ENCODE results near the gene C11orf54. TPM values are rescaled to one million over a fixed set of nuclear protein-coding genes. Genes with fewer than 3 reads are reported as not detected.

C11orf54 gene
- total RNA-seq, 1 experiment from 2014 or later = 18.0 TPM

- Mint-ChIP-seq H3K27ac (peak overlapping the region in 1 of 3 experiments; percentile 89; a peak in 2 of 7 replicates), H3K9me3 (no peaks in the 10 kb centered on the region), H3K4me1 (no peaks in the 10 kb centered on the region), H3K27me3 (ENCODE audit: low read depth) (no peaks in the 10 kb centered on the region), H3K36me3 (ENCODE audit: insufficient read depth in 1 of 3, low read depth in 3 of 3) (peaks cover 35 to 82% (median 62%) of the 10 kb centered on the region in 3 experiments), H3K4me3 (no peak overlapping the region)
- Histone ChIP-seq H3K4me2 (ENCODE audit: insufficient read depth, insufficient read length, low read length) (no peak overlapping the region), H3K4me1 (ENCODE audit: insufficient read depth, low read length) (no peaks in the 10 kb centered on the region), H3K4ac (ENCODE audit: low read depth, low read length) (no peak overlapping the region), H4K8ac (replicated peaks; ENCODE audit: insufficient read length, low read depth, low read length) (no peak overlapping the region), H3K23me2 (ENCODE audit: insufficient read length, low read depth, low read length, poor library complexity, severe bottlenecking) (no peaks in the 10 kb centered on the region), H4K5ac (ENCODE audit: insufficient read length, low read depth, low read length) (no peak overlapping the region), H2AK5ac (ENCODE audit: insufficient read length, low read length) (no peak overlapping the region), H3K27me3 (ENCODE audit: insufficient read depth, low read length) (no peaks in the 10 kb centered on the region), H3K14ac (ENCODE audit: insufficient read depth, low read length) (no peak overlapping the region), H4K91ac (ENCODE audit: insufficient read length, low read depth, low read length) (no peak overlapping the region), H3K18ac (ENCODE audit: insufficient read length, low read depth, low read length) (no peak overlapping the region), H3T11ph (ENCODE audit: low read length) (no peak overlapping the region), H2BK5ac (ENCODE audit: insufficient read length, low read length) (no peak overlapping the region), H3K79me1 (ENCODE audit: insufficient read depth, low read depth, low read length, poor library complexity, severe bottlenecking) (no peaks in the 10 kb centered on the region), H2AFZ (ENCODE audit: low read length) (no peak overlapping the region), H2BK120ac (ENCODE audit: low read depth, low read length, poor library complexity, severe bottlenecking) (no peak overlapping the region), H2BK15ac (ENCODE audit: low read depth, low read length) (no peak overlapping the region), H3K79me2 (ENCODE audit: insufficient read depth, low read length) (no peaks in the 10 kb centered on the region), H3K9ac (ENCODE audit: extremely low read depth, insufficient read length, low read length) (no peak overlapping the region), H3K23ac (ENCODE audit: insufficient read length, low read depth, low read length) (no peak overlapping the region), H2BK20ac (ENCODE audit: low read depth, low read length, poor library complexity, severe bottlenecking) (no peak overlapping the region), H3K27ac (ENCODE audit: insufficient read length, low read depth, low read length) (no peak overlapping the region), H2BK12ac (ENCODE audit: insufficient read length, low read depth, low read length) (no peak overlapping the region), H4K20me1 (ENCODE audit: control insufficient read depth, insufficient read depth, insufficient read length) (no peaks in the 10 kb centered on the region), H3K56ac (ENCODE audit: insufficient read length, low read depth, low read length) (no peak overlapping the region), H3K9me3 (ENCODE audit: control insufficient read depth, low read depth, low read length) (no peaks in the 10 kb centered on the region)
- no peak for DNase-seq
- TF ChIP-seq CTCF (conservative IDR thresholded peaks at IDR 0.05) = no peak
- WGBS (ENCODE audit: extremely low coverage, insufficient read length, low lambda C conversion rate) = no CpG with 5 or more reads among the region's 2 CpGs
Observed at GRCh38 chr11:93728792-93729128, 12.7 kb upstream of the C11orf54 start.
